PFSK-1 (cell line): ENCODE measurements around the gene FKBP2.
A peak's percentile ranks its signal among the peaks of the same experiment; 100 is the strongest.

Experiments used
- FOXP2 ChIP-seq: optimal IDR thresholded peaks from 2 replicates; pipeline ENCODE3; 2011; ENCODE audit warnings: borderline replicate concordance, control low read depth, inconsistent platforms; ENCODE audit not compliant: insufficient read depth; ENCODE audit errors: extremely low read length, extremely low read depth
- POLR2AphosphoS5 ChIP-seq: IDR thresholded peaks from 2 replicates; pipeline ENCODE4 v1.6.1; 2012; ENCODE audit warnings: low read depth, mild to moderate bottlenecking, control low read depth, low read length, moderate library complexity
- REST ChIP-seq, 2 experiments: IDR thresholded peaks; 2 replicates each; pipeline versions ENCODE4 v1.6.1 to v1.8.0; 2011 to 2012; ENCODE audit warnings: low read depth in 2 of 2, low read length in 2 of 2, control low read depth in 1 of 2, inconsistent platforms in 1 of 2, mild to moderate bottlenecking in 1 of 2, moderate library complexity in 1 of 2; ENCODE audit not compliant: insufficient read depth in 1 of 2
- SIN3A ChIP-seq: IDR thresholded peaks from 2 replicates; pipeline ENCODE4 v1.6.1; 2012; ENCODE audit warnings: mild to moderate bottlenecking, low read length, moderate library complexity, borderline replicate concordance; ENCODE audit not compliant: insufficient read depth
- TAF1 ChIP-seq: IDR thresholded peaks from 2 replicates; pipeline ENCODE4 v1.6.1; 2012; ENCODE audit warnings: low read length, control low read depth, borderline replicate concordance; ENCODE audit not compliant: insufficient read depth

FKBP2 gene

DNA sequence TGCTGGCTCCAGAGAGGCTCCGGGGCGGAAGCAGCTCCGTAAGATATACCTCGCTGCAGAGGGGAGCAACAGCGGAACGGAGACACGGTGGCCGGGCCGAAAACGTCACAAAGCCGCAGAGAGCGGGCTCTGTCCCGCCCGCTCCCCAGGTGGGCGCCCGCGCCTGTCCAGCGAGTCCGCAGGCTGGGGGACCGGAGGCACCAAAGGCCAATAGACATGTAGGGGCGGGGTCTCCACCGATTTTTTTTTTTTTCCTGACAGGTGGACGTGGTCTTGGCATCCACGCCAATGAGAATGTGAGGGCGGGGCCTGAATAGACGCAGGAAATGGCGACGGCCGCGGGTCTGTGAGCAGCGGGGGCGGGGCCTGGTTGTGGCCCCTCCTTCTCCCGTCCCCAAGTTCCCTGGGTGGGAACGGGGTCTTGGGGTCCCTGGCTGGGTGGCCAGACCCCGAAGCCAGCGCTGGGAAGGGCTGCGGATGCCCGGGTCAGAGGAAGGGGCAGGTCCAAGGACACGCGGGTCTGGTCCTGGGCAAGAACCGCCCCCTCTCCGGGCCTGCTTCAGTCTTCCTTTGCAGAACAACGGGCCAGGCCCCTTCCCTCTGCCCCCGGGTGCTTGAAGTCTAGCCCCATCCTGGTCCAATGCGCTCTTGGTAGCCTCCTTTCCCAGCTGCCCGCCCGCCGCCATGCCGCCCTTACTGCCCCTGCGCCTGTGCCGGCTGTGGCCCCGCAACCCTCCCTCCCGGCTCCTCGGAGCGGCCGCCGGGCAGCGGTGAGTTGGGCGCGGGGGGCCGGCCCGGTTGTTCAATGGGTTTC is 10.5 kb upstream of the FKBP2 start, which contains the start of gene DNAJC4:
DNAJC4 (plus strand) TSS at position 378 of the 814 bp plus-strand sequence; CDS start at position 685, 307 bp downstream.
- TF ChIP-seq SIN3A (no peak), FOXP2 (no peak), TAF1 (no peak), REST (IDR thresholded peaks at IDR 0.05; ENCODE audit: insufficient read depth in 1 of 2, low read depth in 2 of 2, low read length in 2 of 2) (no peak), POLR2AphosphoS5 (peak; percentile 75)

GRCh38 chr11:64230985-64231365 is 9.9 kb upstream of the FKBP2 start:
- TF ChIP-seq FOXP2 (no peak), TAF1 (no peak), SIN3A (no peak), REST (IDR thresholded peaks at IDR 0.05; ENCODE audit: insufficient read depth in 1 of 2, low read depth in 2 of 2, low read length in 2 of 2) (no peak), POLR2AphosphoS5 (no peak)

- no peak for TF ChIP-seq REST (IDR thresholded peaks at IDR 0.05; ENCODE audit: insufficient read depth in 1 of 2, low read depth in 2 of 2, low read length in 2 of 2)
Measured at GRCh38 chr11:64231546-64231945, 9.3 kb upstream of the FKBP2 start.

- TF ChIP-seq SIN3A, result no peak
- TF ChIP-seq FOXP2, result no peak
- TF ChIP-seq POLR2AphosphoS5, result no peak
- TF ChIP-seq TAF1, result no peak
- TF ChIP-seq REST (IDR thresholded peaks at IDR 0.05; ENCODE audit: insufficient read depth in 1 of 2, low read depth in 2 of 2, low read length in 2 of 2), result no peak
Measured at GRCh38 chr11:64232182-64232966, 8.5 kb upstream of the FKBP2 start.
